Mesothelial cell of epicardium (in vitro differentiated cells): Measurements from ENCODE around the gene AP1B1. TPM values are rescaled to one million over a fixed set of nuclear protein-coding genes. Genes with fewer than 3 reads are reported as not detected.

Experiments used
- DNase-seq, 2 experiments: peaks; one replicate each; pipeline ENCODE4 v3.0.0; 2021; ENCODE audit warnings: low spot score in 2 of 2; ENCODE audit not compliant: unreplicated experiment in 2 of 2
- H3K27ac Mint-ChIP-seq: 2 replicates; pipeline ENCODE4 v1.8.0; 2021; ENCODE audit warnings: mixed read lengths
- H3K27me3 Mint-ChIP-seq: 2 replicates; pipeline ENCODE4 v1.8.0; 2021; ENCODE audit warnings: low read depth, mixed read lengths
- H3K36me3 Mint-ChIP-seq: 2 replicates; pipeline ENCODE4 v1.8.0; 2021; ENCODE audit warnings: mixed read lengths
- H3K4me1 Mint-ChIP-seq: 2 replicates; pipeline ENCODE4 v1.8.0; 2021; ENCODE audit warnings: mixed read lengths
- H3K4me3 Mint-ChIP-seq: 2 replicates; pipeline ENCODE4 v1.8.0; 2021; ENCODE audit warnings: mild to moderate bottlenecking, moderate library complexity, mixed read lengths
- H3K9me3 Mint-ChIP-seq: 2 replicates; pipeline ENCODE4 v1.8.0; 2021; ENCODE audit warnings: mixed read lengths
- total RNA-seq: library from RNA; stranded (reverse); gene quantifications from 3 replicates; pipeline ENCODE4 v1.2.1, GENCODE V29; 2021
- TF ChIP-seq, protein P1 (sequence below): fragments of 200-600 bp; sonication (generic); IDR thresholded peaks from one replicate; pipeline ENCODE4 v1.5.0; 2021; ENCODE audit warnings: antibody characterized with exemption; ENCODE audit not compliant: unreplicated experiment

Gene AP1B1
- total RNA-seq, 1 donor from 2014 or later: 43.9 TPM

DNA sequence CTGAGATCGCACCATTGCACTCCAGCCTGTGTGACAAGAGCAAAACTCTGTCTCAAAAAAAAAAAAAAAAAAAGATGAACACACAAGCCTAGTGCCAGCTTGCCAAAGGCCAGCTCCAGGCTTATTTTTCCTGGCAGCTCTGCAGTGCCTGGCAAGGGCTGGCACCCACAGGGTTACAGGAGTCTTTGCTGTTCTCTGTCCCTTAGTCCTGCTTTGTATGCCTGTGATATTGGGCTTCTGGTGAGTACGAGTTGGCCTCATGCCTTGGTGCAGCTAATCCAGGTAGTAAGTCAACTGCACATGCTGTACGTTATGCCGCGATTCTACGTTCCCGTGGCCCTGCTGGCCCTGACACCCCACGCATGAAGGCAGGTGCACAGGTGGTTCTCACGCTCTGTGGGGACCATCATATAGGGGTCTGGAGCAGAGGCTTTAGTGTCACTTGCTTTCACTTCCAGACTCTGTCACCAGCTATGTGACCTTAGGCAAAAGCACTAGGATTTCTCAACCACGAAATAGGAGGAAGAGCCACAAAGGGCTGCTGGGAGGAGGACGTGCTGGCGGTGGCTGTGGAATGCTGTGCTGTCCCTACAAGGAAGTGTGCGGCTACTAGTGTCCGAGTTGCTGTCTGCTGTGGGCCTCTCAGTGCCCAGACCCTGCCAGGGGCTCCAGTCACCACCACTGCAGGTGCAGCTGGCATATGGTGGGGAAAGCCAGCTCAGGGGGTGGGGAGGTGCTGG, 51.4 kb downstream of the AP1B1 start:
- Mint-ChIP-seq H3K27me3 (no peaks in the 10 kb centered on the region), H3K9me3 (no peaks in the 10 kb centered on the region), H3K4me3 (no peak overlapping the region), H3K4me1 (peaks cover 3% of the 10 kb centered on the region), H3K36me3 (peaks cover 22% of the 10 kb centered on the region), H3K27ac (no peak overlapping the region)
- TF ChIP-seq, protein P1, sequence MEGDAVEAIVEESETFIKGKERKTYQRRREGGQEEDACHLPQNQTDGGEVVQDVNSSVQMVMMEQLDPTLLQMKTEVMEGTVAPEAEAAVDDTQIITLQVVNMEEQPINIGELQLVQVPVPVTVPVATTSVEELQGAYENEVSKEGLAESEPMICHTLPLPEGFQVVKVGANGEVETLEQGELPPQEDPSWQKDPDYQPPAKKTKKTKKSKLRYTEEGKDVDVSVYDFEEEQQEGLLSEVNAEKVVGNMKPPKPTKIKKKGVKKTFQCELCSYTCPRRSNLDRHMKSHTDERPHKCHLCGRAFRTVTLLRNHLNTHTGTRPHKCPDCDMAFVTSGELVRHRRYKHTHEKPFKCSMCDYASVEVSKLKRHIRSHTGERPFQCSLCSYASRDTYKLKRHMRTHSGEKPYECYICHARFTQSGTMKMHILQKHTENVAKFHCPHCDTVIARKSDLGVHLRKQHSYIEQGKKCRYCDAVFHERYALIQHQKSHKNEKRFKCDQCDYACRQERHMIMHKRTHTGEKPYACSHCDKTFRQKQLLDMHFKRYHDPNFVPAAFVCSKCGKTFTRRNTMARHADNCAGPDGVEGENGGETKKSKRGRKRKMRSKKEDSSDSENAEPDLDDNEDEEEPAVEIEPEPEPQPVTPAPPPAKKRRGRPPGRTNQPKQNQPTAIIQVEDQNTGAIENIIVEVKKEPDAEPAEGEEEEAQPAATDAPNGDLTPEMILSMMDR: no peak
- no peak for DNase-seq

DNA sequence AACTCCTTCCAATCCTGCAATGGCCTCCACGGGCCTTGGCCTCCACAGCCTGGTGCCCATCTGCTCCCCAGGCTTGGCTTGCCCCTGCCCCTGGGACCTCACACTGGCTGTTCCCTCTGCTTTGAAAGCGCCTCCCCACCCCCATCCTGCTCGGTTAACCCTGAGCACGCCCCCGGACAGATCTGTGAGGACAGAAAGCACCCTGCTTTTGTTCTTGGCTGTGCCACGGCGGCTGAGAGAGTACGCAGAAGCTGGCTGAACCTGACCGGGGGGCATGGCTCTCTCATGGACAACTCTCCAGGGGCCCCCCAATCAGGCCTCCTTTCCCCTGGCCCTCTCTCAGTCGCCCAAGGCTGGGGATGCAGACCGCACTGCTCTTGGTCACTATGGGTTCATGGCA, 52.7 kb downstream of the AP1B1 start:
- TF ChIP-seq, protein P1: no peak
- peaks cover 19% of the 10 kb centered on the region for H3K36me3 Mint-ChIP-seq
- H3K27ac Mint-ChIP-seq: no peak overlapping the region

DNA sequence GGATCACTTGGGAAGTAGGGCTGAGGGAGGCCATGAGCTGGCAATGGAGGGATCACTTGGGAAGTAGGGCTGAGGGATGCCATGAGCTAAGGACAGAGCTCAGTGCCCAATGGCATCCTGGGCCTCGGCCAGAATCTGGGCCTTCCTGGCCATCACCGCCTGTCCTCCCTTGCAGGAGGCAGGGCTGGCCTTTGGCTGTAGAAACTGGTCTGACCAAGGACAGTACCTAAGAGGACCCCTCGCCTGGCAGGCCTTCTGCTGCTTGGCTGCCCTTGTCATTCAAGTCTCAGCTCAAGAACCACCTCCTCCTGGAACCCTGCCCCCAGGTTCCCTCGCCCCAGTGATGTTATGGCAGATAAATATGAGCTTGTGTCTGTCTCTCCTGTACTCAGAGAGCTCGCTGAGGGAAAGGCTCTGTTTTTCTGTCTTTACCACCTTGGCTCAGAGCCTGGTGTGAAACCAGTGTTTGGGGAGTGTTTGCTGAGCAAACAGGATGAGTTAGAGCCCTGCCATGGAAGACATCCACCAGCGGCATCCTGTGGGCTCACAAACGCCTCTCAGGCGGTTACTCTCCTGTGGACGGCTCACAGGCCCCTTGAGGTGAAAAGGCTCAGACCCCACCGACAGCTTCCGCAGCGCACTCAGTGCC, 53.5 kb downstream of the AP1B1 start:
- no peak for DNase-seq
- no peak overlapping the region for H3K27ac Mint-ChIP-seq
- H3K27me3 Mint-ChIP-seq: no peaks in the 10 kb centered on the region
- peaks cover 14% of the 10 kb centered on the region for H3K4me1 Mint-ChIP-seq
- no peaks in the 10 kb centered on the region for H3K9me3 Mint-ChIP-seq
- TF ChIP-seq, protein P1: no peak
- no peak overlapping the region for H3K4me3 Mint-ChIP-seq
- peaks cover 19% of the 10 kb centered on the region for H3K36me3 Mint-ChIP-seq

More for the DNA sequence above, 52.7 kb downstream of the AP1B1 start:
- Mint-ChIP-seq H3K4me3 (no peak overlapping the region), H3K27me3 (no peaks in the 10 kb centered on the region), H3K9me3 (no peaks in the 10 kb centered on the region), H3K4me1 (peaks cover 11% of the 10 kb centered on the region)
- no peak for DNase-seq

DNA sequence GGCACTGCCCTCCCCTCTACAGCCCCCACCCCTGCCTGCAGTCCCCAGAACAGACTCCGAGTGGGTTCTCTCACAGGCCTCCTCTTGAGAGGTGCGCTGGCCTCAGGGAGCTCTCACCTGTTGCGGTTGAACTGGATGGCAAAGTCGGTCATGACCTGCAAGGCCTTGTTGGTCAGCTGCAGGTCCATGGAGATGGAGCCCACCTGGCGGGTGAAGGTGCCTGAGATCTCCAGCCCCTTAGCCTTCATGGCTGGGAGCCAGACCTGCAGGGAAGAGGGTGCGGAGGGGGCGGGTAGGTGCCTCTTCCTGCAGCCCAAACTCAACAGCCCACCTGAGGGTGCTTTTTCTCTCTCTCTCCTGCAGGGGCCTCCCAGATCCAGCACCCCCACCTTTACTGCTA, 54.2 kb downstream of the AP1B1 start:
- TF ChIP-seq, protein P1: no peak
- Mint-ChIP-seq H3K4me1 (peaks cover 14% of the 10 kb centered on the region), H3K4me3 (no peak overlapping the region), H3K9me3 (no peaks in the 10 kb centered on the region), H3K27me3 (no peaks in the 10 kb centered on the region), H3K36me3 (peaks cover 15% of the 10 kb centered on the region), H3K27ac (no peak overlapping the region)
- DNase-seq: no peak

DNA sequence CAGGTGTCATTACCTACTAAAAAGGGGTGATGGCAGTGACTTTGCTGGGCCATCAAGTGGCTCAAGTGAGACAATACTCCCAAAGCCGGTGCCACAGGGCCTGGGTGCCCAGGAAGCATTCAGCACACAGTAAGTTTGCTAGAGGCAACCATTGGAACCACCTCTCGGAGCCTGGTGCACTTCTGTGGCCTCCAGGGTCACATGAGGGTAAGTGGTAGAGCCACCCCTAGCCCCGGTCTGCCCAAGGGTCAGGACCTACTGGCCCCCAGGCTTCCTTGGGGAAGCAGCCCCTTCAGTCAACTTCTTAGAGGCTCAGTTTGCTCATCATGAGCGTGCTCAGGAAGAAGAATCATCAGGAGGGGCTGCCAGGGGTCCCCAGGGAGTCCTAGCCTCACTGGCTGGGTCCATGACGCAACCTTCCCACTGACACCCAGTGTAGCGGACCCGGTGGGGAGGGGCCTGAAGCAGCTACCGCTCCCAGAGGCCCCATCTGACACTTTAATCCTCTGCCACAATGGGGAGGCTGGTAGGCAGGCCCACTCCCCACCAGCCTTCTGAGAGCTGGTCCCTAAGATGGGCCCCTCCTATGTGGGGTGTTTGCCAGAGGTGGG, 55.4 kb downstream of the AP1B1 start:
- no peak for DNase-seq
- no peak overlapping the region for H3K4me3 Mint-ChIP-seq
- TF ChIP-seq, protein P1: no peak
- H3K27me3 Mint-ChIP-seq: no peaks in the 10 kb centered on the region
- peaks cover 8% of the 10 kb centered on the region for H3K36me3 Mint-ChIP-seq
- H3K4me1 Mint-ChIP-seq: peaks cover 14% of the 10 kb centered on the region
- no peak overlapping the region for H3K27ac Mint-ChIP-seq
- H3K9me3 Mint-ChIP-seq: no peaks in the 10 kb centered on the region
